ENCODE results near the gene METTL6.
A peak's percentile ranks its signal among the peaks of the same experiment; 100 is the strongest.
"Not testable (repeated sequence)": the region's sequence is repeated elsewhere in the genome, so short reads cannot be mapped to it uniquely, and the experiment has no call there.

Gene METTL6

DNA sequence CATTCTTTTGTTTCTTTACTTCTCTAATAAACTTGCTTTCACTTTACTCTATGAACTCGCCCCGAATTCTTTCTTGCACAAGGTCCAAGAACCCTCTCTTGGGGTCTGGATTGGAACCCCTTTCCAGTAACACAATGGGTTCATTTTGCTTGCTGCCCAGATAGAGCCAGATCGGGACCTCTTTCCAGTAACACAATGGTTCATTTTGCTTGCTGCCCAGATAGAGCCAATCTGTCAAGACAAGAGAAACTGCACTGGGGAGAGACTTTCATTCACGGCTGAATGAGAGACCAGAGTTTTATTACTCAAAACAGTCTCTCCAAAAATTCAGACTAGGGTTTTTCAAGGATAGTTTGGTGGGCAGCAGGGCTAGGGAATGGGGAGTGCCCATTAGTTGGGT lies 25.4 kb downstream of the METTL6 start:
- no peak for DNase-seq

DNA sequence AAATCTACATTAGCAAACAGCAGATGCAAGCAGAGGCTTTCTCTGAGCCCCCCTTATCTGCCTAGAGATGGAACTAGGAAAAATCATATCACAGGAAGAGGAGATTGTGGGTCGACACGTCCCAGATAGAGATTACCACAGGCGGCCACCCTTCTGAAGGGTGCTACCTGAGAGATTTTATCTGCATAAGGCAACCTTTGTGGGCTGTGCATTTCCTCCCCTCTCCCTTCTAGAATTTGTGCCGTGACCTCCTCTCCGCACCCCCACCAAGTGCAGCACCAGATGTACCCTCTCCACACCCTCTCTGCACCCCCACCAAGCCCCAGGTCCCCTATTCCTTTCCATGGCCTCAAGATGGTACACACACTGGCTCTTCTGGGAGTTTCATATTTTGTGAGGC lies 27.4 kb downstream of the METTL6 start:
- DNase-seq: no peak

DNA sequence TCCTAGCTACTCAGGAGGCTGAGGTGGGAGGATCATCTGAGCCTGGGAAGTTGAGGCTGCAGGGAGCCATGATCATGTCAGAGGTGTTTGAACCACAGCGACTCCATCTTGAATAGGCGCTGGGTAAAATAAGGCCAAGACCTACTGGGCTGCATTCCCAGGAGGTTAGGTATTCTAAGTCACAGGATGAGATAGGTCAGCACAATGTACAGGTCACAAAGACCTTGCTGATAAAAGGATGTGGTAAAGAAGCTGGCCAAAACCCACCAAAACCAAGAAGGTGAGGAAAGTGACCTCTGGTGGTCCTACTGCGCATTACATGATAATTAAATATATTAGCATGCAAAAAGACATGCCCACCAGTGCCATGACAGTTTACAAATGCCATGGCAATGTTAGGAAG lies 28.6 kb downstream of the METTL6 start:
- peak; percentile 68 for DNase-seq

DNA sequence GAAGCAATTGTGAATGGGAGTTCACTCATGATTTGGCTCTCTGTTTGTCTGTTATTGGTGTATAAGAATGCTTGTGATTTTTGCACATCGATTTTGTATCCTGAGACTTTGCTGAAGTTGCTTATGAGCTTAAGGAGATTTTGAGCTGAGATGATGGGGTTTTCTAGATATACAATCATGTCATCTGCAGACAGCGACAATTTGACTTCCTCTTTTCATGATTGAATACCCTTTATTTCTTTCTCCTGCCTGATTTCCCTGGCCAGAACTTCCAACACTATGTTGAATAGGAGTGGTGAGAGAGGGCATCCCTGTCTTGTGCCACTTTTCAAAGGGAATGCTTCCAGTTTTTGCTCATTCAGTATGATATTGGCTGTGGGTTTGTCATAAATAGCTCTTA lies 34.1 kb downstream of the METTL6 start:
- not testable (repeated sequence) for DNase-seq

DNA sequence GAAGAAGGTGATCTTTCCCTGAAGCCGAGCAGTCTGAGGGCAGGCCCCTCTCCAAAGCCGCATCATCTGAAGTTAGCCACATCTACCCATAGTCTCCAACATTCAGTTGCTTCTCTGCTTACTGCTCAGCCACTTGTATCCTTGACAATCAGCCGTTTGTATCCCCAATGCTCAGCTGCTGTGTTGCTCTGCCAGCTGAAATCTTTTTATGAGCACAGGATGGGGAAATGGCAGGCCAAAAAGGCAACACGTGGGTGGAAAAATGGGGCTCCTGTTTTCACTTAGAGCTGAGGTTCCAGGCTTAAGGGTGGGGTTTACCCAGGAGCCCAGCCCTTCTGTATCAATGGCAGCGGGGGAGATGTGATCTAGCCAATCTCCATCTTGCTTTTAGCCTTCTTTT lies 36.3 kb downstream of the METTL6 start:
- DNase-seq: no peak

DNA sequence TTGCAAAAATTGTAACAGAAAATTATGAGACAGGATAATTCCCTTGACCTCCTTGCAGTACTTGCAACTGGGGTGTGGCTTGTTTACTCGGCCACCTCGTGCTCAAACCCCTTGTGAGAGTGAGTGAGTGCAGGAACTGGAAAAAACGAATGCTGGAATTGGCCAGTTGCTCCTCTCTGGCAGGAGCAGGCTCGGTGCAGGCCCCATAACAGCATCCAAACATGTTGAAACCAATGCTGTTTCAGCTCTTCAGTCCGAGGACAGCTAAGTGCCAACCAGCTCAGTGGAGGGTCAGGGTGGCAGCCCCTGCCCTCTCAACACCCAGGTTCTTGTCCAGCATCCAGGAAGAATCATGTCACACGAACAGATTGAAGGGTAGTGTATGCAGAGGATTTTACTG lies 36.9 kb downstream of the METTL6 start:
- no peak for DNase-seq

DNA sequence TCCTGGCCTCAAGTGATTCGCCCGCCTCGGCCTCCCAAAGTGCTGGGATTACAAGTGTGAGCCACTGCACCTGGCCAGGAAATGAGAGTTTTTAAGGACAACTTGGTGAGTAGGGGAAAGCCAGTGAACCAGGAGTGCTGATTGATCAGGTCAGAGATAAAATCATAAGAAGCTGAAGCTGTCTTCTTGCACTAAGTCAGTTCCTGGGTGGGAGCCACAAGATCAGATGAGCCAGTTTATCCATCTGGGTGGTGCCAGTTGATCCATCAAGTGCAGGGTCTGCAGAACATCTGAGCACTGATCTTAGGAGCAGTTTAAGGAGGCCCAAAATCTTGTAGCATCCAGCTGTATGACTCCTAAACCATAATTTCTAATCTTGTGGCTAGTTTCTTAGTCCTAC lies 39.0 kb downstream of the METTL6 start:
- not testable (repeated sequence) for DNase-seq

DNA sequence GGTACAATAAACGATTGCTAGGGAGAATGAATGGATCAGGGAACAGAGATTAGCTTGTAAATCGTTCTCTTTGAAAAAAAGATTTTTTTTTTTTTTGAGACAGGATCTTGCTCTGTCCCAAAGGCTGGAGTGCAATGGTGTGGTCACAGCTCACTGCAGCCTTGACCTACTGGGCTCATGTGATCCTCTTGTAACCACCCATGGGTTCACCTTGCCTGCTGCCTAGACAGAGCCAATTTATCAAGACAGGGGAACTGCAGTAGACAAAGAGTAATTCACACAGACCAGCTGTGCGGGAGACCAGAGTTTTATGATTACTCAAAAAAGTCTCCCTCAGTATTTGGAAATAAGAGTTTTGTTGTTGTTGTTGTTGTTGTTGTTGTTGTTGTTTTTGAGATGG lies 39.6 kb downstream of the METTL6 start:
- DNase-seq: peak; percentile 18

DNA sequence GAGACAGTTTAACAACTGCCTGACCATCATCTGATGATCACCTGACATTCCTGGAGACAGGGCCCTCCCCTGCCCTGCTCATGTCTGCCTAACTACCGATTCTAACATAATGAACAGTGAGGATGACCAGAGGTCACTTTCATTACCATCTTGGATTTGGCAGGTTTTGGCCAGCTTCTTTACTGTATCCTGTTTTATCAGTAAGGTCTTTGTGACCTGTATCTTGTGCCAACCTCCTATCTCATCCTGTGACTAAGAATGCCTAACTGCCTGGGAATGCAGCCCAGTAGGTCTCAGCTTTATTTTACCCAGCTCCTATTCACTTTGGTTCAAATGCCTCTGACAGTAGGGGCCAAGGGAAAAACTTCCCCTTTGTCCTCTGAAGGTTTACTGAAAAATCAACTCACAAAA lies 40.2 kb downstream of the METTL6 start:
- peak; percentile 15 for DNase-seq

DNA sequence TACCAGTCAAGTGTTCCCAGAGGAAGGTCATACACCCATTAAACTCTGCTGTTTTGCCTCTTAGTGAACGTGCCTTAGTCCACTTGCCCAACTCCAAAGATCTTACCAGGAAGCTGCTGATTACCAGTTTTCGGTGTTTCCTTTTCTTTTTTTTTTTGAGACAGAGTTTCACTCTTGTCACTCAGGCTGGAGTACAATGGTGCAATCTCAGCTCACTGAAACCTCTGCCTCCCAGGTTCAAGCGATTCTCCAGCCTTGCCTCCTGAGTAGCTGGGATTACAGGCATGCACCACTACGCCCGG lies 40.7 kb downstream of the METTL6 start:
- DNase-seq: not testable (repeated sequence)

DNA sequence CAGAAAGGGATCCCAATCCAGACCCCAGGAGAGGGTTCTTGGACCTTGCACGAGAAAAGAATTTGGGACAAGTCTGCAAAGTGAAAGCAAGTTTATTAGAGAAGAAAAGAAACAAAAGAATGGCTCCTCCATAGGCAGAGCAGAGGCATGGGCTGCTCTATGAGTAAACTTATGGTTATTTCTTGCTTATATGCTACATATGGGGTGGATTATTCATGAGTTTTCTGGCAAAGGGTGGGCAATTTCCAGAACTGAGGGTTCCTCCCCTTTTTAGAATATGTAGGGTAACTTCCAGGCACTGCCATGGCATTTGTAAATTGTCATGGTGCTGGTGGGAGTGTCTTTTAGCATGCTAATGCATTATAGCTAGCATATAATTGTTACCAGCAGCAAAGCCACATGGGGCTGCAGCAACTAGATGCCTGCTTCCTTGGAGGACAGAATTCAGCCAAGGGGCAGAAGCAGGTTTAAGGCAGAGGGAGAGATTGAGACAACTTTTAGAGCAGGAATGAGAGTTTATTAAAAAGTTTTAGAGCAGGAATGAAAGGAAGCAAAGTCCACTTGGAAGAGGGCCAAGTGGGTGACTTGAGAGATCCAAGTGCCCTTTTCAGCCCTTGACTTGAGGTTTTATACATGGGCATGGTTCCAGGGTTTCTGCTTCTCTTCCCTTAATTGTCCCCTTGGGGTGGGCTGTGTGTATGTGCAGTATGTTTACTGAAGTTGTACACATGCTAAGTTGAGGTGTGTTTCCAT lies 41.3 kb downstream of the METTL6 start:
- peak; percentile 79 for DNase-seq

DNA sequence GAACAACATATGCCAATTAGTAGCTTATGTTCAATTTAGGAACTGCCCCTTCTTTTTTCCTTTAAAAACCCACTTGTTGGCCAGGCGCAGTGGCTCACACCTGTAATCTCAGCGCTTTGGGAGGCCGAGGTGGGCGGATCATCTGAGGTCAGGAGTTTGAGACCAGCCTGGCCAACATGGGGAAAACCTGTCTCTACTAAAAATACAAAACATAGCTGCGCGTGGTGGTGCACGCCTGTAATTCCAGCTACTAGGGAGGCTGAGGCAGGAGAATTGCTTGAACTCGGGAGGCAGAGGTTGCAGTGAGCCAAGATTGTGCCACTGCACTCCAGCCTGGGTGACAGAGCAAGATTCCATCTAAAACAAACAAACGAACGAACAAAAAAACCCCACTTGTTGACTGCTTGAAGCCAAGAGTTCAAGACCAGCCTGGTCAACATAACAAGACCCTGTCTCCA lies 42.1 kb downstream of the METTL6 start:
- DNase-seq: not testable (repeated sequence)

DNA sequence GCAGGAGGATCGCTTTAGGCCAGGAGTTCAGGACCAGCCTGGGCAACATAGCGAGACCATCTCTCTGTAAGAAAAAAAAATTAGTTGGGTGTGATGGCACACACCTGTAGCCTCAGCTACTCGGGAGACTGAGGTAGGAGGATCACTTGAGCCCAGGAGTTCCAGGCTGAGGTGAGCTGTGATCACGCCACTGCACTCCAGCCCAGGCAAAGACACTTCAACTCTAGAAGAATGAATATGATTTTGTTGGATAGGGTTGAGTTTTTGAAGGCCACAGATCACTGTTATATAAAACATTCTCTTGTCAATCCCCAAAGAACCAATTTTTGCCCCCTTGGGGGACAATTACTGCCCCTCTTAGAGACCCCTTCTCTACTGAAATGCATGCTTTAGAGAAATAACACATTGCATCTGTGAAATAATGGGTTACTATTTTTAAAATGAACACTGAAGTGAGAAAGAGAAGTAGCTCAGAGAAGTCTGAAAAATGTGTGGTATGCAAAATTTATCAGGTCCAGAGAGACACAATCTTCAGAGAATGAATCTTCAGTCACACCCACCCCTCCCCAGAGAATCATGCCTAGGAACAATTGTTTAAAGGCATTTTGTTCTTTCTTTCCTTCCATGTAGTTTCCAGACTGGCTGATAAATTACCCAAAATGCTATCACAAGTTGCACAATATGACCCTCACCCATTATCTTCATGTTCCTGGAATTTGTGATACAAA lies 42.7 kb downstream of the METTL6 start:
- peak; percentile 66 for DNase-seq

DNA sequence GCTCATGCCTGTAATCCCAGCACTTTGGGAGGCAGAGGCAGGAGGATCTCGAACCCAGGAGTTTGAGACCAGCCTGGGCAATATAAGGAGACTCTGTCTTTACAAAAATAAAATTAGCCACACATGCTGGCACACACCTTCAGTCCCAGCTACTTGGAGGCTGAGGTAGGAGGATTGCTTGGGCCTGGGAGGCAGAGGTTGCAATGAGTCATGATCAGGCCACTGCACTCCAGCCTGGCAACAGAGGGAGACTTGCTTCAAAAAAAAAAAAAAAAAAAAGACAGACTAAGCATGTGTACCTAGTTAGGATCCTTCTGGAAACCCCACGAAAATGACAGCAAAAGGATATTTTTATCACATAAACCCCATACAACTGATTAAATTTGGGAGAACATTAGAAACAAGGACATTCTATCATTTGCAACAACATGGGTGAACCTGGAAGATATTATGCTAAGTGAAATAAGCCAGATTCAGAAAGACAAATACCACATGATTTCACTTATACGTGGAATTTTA lies 44.9 kb downstream of the METTL6 start:
- DNase-seq: peak; percentile 29

DNA sequence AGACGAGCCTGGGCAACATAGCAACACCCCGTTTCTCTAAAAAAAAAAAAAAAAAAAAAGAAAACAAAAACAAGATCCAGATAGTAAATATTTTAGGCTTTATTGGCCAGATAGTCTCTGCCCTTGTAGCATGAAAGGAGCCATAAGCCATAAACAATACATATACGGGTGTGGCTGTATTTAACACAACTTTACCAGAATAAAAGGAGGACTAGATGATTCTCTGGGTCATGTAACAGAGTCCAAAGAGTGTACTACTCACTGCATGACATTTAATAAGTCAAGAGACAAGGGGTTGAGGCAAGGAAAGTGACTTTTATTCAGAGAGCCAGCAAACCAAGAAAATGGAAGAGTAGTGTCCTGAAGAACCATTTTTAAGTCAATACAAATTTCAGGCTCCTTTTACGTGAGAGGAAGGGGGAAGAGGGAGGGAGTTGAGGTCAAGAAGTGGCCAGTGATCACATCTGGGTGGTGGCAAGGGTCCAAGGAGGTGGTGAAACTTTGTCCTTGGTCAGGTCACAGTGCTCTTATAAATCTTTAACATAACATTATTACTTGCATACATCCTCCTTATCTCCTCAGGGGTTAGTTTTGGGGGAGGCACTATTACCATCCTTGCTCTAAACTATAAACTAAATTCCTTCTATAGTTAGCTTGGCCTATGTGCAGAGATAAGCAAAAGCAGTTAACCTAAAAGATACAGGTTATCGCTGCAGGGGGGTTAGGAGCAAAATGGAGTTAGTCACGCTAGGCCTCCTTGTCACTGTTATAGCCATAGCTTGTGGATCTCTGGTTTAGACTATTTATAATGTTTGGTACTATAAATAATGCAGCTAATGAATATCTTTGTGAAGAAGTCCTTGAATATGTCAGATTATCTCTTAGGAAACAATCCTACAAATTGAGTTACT lies 46.1 kb downstream of the METTL6 start:
- peak; percentile 72 for DNase-seq

DNA sequence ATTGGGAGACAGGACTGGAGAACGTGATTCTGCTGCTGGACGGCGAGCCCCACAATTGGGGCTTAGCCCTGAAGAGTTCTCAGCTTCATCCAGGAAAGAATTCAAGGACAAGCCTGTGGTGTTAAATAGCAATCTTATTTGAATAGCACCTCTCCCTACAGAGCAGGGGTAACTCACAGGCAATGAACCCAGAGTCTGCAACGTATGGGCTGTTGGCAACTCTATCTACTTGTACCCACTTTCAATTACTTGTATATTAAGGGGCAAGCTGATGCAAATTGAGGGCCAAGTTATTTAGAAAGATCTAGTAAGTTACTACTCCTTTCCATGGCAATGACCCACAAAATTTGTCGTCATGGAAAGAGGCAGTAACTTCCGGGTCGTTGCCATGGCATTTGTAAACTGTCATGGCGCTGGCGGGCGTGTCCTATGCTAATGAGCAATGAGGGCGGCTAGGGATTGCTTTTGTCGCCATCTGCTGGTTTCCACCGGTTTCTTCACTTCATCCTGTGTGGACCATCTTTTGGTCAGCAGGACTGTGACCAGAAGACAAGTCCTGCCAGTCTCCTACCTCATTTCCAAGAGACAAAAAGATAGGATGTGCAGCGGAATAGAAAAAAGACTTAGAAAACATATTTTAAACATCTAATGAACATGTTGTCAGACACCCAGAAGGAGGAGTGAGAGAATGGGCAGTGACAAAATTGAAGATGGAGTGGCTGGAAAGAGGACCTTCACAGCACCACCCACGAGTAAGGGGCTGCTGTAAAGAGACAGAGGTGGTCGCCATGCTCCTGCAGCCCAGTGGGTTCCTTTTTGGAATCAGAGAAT lies 49.2 kb downstream of the METTL6 start:
- peak; percentile 95 for DNase-seq

DNA sequence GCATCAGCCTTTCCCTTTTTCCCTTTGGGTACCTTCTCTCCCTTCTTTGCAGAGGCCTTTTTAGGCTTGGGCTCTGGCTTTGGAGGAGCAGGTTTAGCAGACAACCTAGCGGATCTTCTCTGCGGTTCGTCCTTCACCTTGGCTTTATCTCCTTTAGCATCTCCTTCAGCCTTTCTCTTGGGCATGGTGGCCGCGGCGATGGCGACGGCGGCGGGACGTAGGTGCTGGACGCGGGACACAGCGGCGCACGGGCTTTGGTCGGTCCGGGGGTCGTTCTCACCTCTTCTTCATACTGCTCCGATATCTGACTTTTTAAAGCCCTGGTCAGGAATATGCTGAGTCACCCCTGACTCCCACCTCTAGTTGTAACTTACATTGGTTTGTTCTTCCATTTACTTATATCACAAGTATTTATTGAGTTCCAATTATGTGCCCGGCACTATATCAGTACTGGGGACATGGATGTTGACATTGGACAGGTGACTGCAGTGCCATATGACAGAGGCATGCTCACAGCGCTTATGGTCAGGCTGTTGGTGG lies 51.8 kb downstream of the METTL6 start:
- no peak for DNase-seq

DNA sequence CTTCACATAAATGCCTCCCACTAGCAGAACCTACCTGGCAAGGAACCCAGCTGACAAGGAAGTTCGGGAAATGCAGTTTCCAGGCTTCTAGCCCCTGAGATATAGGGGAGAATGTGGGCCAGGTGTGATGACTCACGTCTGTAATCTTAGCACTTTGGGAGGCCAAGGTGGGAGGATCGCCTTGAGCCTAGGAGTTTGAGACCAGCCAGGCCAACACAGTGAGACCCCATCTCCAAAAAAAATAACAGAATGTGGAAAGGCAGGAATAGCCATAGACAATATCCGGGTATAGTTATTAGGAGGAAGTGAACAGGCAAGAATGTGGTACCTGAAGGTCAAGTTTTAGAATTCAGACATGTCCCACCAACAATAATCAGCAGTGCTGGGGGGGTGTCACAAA lies 54.4 kb downstream of the METTL6 start:
- no peak for DNase-seq

DNA sequence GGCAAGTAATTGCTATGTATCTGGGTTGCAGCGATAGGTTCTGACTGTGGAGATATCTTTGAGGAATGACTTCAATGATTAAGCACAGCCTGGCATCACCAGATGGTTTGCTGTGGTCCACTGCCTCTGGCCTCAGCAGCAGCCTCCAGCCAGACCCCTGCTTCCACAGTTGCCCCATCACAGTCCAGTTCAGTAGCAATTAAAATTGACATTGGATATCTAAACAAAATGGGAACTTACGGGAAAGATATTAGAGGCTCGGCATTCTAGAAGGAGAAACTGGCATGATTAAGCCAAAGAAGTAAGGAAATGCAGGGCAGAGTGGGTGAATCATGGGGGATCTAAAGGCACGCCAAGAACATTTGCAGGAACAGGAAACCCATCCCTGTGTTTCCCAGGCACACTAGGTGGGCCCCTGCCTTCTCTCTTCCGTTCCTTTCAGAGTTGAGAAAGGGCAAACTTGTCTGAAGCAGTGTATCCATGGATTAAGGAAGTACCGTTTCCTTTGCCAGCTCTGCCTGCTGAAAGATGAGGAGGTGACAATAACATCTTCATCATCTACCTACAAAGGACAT lies 58.7 kb downstream of the METTL6 start:
- no peak for DNase-seq

DNA sequence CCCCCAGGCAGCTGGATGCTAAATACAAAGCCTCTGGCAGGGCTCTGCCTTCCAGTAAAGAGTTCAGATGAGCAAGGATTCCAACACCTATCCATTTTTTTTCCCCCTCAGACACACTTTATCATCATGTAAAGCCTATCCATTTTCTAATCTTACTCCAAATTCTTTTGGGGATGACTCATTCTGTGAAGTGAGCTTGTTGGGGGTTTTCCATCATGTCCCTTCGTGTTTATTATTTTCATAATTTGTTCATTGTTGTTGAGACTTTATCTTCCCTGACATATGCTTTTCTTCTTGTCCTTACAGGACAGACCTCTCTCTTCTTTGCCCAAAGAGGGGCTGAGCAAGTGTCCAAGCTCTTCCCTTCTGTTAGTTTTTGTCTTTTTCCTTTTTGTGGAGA lies 60.3 kb downstream of the METTL6 start:
- no peak for DNase-seq

DNA sequence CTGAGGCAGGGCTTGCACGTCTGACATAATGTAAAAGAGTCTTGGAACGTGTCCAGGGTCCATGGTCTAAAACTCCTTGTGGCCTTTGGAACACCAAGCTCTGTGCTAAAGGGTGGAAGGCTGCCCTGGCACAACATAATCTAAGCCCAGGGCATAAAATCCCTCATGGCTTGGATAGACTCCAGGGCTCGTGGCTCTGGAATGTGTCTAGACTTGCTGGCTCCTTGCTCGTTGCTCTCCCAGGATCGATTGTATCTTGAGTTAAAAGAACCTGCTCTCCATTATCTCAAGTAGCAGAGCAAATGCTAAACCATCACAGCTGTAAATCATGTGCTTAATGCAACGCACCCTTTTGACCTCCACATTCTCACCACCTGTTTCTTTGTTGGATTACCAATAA lies 63.3 kb downstream of the METTL6 start:
- DNase-seq: not testable (repeated sequence)

Data from RPMI8226 (cell line).